Stimulated activated CD8-positive, alpha-beta memory T cell treated with anti-CD3 and anti-CD28 coated beads, Interleukin-7, amount 100 ng/mL, for 24 hours (primary cell): ENCODE data around the gene NTRK1.
"Not testable (repeated sequence)": the region's sequence is repeated elsewhere in the genome, so short reads cannot be mapped to it uniquely, and the experiment has no call there.

ENCODE experiments used
- DNase-seq: peaks from one replicate; pipeline ENCODE4 v3.0.0-alpha.2; 2020; ENCODE audit warnings: low read depth

Gene NTRK1

DNA sequence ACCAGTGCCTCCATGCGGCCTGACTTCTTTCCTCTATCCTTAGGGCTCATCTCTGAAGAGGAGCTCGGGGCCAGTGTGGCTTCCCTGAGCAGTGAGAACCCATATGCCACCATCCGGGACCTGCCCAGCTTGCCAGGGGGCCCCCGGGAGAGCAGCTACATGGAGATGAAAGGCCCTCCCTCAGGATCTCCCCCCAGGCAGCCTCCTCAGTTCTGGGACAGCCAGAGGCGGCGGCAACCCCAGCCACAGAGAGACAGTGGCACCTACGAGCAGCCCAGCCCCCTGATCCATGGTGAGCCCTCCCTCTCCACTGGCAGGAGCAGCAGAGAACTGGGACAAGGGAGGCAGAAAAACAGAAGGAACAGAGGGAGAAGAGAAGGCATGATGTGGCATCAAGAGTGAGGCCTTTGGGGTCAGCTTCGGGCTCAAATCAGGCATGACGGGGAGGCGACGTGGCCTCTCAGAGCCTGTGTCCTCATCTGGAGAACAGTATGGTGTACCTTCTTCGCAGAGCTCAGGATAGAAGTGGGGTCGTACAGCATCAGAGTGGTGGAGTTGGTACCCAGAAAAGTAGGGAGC is 53.2 kb downstream of the NTRK1 start:
- no peak for DNase-seq

DNA sequence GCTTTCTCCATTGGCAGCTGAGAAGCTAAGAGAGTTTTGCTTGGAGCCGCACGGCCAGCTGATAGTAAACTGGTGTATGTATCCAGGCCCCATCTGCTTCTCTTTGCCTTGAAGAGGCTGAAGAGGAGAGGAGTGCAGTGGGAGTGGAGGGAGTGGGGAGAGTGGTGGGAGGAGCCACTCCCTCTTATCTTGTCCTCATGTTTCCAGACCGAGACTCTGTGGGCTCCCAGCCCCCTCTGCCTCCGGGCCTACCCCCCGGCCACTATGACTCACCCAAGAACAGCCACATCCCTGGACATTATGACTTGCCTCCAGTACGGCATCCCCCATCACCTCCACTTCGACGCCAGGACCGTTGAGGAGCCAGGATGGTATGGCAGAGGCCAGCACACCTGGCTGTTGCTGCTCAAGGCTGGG is 53.8 kb downstream of the NTRK1 start:
- DNase-seq: no peak

DNA sequence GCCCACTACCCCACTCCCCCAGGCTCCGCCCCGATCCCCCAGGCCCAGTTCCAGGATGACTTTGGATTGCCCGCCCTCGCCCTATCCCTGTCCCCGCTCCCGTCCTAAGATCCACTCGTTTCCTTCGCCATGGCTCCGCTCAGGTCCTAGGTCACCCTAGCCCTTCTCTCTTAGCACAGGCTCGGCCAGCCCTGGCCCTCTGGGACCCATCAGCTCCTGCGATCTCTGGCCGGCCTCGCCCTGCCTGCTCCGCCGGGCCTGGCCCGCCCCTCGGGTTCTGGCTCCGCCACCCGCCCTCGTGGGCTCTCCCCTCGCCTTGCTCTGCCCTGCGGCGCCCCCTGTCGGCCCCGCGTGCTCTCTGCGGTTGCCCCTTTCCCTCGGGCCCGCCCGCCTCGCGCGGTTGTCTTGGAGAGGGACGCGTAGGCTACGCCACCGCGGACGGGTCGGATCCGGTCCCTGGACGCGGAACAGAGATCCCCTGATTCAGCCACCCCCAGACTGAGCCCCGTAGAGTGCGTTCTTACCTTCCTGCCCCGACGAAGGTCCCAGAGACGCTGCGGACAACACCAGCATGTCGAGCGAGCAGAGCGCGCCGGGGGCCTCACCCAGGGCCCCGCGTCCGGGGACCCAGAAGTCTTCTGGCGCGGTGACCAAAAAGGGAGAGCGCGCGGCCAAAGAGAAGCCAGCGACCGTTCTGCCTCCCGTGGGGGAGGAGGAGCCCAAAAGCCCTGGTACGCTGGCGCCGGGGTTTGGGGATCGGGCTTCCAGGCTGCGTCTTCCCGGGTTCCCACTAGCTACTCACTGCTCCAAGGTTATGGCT is 59.8 kb downstream of the NTRK1 start, which contains the start of gene LRRC71:
Gene LRRC71 (plus strand): TSS at position 400 of the 820 bp plus-strand sequence. CDS start 172 bp downstream, at position 572.
- peak; percentile 50 for DNase-seq

DNA sequence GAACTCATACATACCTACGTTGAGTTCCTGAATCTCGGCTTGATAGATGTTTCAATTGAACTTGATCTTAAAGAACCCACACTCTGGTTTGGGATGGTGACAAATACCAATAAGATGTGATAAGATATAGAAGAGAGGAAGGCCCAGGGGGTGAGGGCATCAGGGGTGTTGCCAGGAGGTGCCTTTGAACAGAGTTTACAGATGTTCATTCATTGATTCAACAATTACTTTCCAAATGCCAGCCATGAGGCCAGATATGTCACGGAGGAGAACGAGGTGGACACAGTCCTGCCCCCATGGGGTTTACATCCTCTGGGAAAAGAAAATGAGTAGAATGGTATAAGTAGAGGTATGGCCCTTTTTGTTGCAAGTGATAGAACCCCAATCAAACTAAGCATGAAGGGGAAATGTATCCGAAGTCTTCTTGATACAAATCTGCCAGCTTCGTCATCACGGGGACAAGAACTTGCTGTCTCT is 60.4 kb downstream of the NTRK1 start:
- DNase-seq: no peak

DNA sequence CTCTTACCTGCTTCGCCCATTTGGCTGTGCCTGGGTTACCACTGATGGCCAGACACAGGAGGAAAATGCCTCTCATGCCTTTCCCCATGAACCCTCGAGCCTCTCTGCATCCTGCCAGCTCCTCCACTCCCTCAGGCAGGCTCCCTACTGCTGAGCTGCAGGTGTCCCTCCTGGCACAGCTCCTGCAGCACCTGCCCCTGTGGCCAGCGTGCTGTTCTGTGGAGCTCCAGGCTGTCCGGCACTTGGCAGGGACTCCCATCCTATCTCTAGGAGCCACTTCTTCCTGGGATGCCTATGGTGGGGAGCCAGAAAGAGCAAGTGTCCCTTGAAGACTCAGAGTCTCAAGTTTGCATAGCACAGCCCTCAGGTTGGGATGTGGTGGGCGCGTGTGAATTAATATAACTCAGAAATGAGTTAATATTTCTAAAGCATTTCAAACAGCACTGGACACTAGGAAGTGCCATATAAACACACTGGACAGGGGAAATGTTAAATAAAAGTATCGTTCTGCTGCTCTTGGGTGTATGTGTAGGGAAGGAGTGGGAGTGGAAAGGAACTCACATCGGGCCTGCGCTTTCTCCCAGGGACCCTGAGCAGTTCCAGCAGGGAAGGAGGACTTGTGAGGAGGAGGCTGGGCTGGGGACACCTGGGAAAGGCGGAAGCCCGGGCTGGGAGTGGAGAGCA is 62.5 kb downstream of the NTRK1 start:
- no peak for DNase-seq

DNA sequence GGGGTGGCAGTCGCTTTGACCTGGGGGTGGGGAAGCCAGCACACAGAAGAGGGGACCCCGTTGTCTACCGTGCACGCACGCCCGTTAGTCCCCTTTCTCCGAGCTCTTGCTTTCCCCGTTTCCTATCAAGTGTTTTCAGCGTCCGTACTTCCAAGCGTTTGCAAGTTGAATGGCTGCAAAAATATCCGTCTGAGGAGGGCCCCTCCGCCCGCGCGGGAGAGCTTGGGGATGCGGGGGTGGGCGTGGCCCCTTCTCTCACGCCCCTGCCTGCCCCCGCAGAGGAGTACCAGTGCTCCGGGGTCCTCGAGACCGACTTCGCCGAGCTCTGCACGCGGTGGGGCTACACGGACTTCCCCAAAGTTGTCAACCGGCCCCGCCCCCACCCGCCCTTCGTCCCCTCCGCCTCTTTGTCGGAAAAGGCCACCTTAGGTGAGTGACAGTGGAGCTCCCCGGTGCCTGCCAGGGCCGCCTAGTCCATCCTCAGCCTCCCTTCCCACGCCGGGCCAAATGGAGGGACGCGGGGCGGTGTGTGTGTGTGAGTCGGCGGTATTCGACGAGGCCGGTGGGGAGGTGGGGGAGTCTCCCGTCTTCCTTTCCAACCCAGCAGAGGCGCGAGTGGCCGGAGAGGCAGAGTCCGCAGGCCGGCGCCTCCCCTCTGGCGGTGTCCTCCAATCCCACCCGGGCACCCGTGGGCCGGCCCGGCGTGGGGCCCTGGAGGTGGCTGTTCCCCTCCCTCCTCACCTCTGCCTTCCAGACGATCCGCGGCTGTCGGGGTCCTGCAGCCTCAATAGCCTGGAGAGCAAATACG is 63.2 kb downstream of the NTRK1 start:
- DNase-seq: no peak

DNA sequence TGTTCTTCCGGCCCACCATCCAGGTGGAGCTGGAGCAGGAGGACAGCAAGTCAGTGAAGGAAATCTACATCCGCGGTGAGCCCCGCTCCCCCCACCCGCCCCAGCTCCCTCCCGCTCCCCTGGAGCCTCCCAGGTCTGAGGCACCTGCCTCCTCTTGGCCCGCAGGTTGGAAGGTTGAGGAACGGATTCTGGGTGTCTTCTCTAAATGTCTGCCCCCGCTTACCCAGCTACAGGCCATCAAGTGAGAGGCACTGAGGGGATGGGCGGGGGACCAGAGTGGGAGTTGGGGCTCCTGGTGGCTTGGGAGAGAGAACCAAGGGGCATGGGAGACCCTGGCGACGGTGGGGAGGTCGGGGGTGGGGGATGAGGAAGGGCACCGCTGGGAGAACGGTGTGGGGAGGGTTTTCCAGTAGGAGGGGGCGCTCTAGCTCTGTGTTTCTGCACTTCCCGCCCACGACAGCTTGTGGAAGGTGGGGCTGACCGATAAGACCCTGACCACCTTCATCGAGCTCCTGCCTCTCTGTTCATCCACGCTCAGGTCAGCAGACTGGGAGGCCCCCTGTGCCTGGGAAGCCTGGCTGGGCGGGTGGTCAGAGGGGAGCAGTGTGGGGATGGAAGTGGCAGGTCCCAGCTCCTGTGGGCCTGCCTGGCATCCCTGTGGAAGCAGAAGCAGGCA is 64.0 kb downstream of the NTRK1 start:
- no peak for DNase-seq

DNA sequence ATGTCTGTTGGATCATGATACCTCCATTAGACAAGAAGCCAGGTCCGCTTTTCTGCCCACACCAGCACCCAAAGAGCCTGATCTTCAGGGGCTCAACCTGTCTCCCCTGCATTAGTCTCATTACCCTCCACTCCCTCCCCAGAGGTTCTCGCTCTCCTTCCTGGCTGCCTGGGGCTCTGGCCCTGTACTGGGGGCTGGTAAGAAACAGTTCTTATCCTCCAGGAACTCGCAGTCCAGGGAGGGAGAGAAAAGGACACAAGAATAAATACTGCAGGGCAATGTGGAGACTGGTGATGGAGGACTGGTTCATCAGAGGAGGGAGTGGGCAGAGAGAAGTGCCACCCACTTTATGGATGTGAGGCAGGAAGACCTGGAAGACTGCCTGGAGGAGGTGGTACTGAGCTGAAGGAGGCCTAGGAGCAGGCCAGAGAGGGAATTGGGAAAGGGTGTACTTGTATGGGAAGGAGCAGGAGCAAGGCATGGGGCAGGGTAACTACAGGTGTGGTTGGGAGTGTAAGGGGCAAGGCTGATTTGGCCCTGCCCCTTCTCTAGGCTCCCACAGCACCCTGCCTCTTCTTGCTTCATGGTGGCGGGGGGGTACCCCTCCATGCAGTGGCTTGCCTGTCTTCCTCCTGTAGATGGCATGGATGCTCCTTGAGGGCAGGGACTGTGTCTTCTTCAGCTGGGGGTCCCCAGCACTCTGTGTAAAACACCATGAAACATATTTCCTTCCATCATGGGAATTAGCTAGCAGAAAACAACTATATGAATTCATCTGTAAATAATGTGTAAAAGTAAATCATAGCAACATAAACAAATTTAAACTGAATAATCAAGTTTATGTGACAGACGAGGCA is 64.7 kb downstream of the NTRK1 start:
- DNase-seq: no peak

DNA sequence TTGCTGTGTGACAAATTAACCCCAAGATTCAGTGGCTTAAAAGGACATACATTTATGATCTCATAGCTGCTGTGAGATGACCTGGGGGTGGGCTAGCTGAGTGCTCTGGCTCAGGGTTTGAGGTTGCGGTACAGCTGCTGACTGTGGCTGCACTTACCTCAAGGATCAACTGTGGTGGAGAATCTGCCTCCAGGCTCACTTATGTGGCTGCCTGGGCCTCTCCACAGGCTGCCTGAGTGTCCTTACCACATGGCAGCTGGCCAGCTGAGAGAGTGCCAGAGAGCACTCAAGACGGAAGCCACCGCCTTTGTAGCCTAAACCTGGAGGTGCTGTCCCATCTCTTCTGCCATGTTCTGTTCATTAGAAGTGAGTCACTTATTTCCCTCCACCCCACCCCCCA is 65.5 kb downstream of the NTRK1 start:
- no peak for DNase-seq

DNA sequence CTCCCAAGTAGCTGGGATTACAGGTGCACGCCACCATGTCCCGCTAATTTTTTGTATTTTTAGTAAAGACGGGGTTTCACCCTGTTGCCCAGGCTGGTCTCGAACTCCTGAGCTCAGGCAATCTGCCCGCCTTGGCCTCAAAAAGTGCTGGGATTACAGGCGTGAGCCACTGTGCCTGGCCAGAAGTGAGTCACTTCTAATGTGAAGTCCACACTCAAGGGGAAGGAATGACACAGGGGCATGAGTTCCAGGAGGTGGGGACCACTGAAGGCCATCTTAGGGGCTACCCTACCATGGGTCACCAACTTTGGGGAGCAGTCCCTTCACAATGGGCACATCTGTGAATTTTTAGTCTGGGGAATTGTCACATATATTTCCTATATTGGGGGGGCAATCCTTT is 66.0 kb downstream of the NTRK1 start:
- not testable (repeated sequence) for DNase-seq

DNA sequence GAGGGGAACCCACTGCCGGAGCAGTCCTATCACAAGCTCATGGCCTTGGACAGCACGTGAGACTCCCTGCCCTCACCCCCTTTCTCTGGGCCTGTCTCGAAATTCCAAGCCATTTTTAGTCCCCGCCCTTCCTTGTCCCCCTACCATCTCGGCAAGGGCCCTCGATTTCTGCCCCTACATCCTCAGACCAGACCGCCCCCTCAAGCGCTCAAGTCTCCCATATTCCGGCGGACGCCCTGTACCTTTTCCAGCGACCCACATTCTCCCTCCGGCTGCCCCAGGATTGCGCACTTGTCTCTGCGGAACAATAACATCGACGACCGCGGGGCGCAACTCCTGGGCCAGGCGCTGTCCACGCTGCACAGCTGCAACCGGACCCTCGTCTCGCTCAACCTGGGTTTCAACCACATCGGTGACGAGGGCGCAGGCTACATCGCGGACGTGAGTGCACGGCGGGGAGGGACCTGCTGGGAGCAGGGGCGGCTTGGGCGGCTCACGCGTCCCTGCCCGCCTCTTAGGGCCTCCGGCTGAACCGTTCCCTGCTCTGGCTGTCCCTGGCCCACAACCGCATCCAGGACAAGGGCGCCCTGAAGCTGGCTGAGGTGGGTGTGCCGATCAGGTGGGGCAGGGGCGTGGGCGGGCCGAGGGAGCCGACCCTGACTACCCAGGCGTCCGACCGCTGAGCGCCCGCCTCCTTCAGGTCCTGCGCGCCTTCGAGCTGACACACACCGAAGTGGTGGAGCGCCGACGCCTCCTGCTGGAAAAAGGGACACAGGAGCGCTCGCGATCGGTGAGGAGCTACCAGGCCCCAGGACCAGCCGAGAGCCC is 66.8 kb downstream of the NTRK1 start:
- DNase-seq: peak; percentile 38

DNA sequence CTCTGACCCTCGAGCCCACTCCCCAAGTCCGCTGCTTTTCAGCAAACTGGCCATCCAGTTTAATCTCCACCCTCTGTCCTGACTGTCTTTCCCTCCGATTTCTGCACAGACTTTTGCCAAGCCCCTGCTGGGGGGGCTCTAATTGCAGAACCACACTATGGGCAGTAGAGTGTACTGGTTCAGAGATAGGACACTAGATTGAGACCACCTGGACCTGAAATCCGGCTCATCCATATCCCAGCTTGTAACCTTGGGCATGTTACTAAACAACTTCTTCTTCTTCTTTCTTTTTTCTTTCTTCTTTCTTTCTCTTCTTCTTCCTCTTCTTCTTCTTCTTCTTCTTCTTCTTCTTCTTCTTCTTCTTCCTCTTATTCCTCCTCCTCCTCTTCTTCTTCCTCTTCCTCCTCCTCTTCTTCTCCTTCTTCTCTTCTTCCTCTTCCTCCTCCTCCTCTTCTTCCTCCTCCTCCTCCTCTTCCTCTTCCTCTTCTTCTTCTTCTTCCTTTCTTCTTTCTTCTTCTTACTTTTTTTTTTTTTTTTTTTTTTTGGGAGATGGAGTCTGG is 67.5 kb downstream of the NTRK1 start:
- DNase-seq: no peak

DNA sequence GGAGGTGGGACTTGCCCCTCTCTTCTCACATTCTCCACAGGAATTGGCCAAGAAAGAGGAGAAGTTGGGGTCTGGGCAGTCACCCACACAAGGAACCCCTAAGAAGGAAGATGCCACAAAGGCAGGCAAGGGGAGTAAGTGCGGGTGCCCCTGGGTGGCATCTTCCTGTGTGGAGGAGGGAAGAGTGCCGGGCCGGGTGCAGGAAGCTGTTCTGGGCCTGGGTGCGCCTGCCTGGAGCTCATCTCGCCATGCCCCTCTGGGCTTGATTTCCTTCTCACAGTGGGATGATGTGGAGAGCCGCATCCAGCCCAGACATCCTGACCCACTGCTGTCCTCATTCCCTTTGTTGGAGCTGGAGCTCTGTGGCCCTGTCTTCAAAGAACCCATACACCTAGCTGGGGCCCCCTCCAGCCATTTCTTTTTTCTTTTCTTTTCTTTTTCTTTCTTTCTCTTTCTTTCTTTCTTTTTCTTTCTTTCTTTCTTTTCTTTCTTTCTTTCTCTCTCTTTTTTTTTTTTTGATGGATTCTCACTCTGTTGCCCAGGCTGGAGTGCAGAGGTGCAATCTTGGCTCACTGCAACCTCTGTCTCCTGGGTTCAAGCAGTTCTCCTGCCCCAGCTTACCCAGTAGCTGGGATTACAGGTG is 69.1 kb downstream of the NTRK1 start:
- DNase-seq: no peak

DNA sequence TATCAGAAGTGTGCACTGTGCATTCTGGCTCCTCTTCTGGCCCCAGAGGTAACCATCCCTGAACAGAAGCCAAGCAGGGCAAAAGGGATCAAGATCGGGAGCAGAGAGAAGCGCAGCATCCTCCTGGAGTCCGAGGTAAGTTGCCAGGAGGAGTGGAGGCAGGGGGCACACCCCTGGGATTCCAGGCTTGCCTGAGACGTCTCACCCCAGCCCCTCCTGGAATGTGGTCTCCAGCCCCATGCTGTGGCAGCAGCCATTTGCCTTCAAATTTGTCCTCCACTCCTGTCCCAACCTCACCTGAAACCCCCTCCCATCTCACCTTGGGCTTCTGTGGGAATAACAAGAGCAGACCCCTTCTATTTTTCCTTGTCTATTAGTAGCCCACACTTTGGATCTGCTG is 69.8 kb downstream of the NTRK1 start:
- DNase-seq: no peak
